K562 (cell line): ENCODE data around the gene HEXIM2. TPM values are rescaled to one million over a fixed set of nuclear protein-coding genes. Genes with fewer than 3 reads are reported as not detected.
A peak's percentile ranks its signal among the peaks of the same experiment; 100 is the strongest.

Experiments
- HDAC8 ChIP-seq: fragments of 450-650 bp; IDR thresholded peaks from 2 replicates; pipeline ENCODE4 v1.6.1; 2016; ENCODE audit warnings: mild to moderate bottlenecking, missing genetic modification characterization, moderate library complexity, missing compliant biosample characterization
- MCM3 ChIP-seq: fragments of 450-650 bp; IDR thresholded peaks from 2 replicates; pipeline ENCODE4 v1.6.1; 2016
- RAD21 ChIP-seq, 2 experiments: fragments of 250-450 bp in 1 of 2; fragments of 450-650 bp in 1 of 2; sonication (Bioruptor Pico) in 1 of 2; formaldehyde crosslinking in 1 of 2; IDR thresholded peaks in 1 of 2; conservative IDR thresholded peaks in 1 of 2; 2 replicates each; pipeline versions ENCODE4 v1.4.0 to v1.8.0; 2020 to 2022; ENCODE audit warnings: mild to moderate bottlenecking in 2 of 2, moderate library complexity in 1 of 2
- RHOXF2B ChIP-seq: fragments of 250-450 bp; sonication (Bioruptor Pico); conservative IDR thresholded peaks from 2 replicates; pipeline ENCODE4 v1.5.1; 2021
- SMARCB1 ChIP-seq: IDR thresholded peaks from 2 replicates; pipeline ENCODE4 v1.6.1; 2011; ENCODE audit warnings: improper control_type of control experiment, low read depth; ENCODE audit not compliant: insufficient read length
- SP2 ChIP-seq: IDR thresholded peaks from 2 replicates; pipeline ENCODE4 v1.6.1; 2011; ENCODE audit warnings: mild to moderate bottlenecking, low read depth, low read length, moderate library complexity; ENCODE audit not compliant: poor library complexity, severe bottlenecking; ENCODE audit errors: extremely low read depth
- SRSF1 ChIP-seq: fragments of 200-400 bp; formaldehyde crosslinking; IDR thresholded peaks from 2 replicates; pipeline ENCODE4 v1.6.1; 2017; ENCODE audit warnings: mild to moderate bottlenecking, low read depth, low read length, moderate library complexity
- TAF9B ChIP-seq: fragments of 450-650 bp; IDR thresholded peaks from 2 replicates; pipeline ENCODE4 v1.6.1; 2018; ENCODE audit warnings: mild to moderate bottlenecking; ENCODE audit not compliant: partially characterized antibody
- ZFX ChIP-seq: sonication (generic); formaldehyde crosslinking; IDR thresholded peaks from 2 replicates; pipeline ENCODE4 v1.8.0; 2022; ENCODE audit warnings: mild to moderate bottlenecking, missing genetic modification reagents, moderate library complexity
- polyA plus RNA-seq, 8 experiments: library from polyadenylated mRNA; depleted of rRNA in 4 of 8; stranded (reverse) in 5 of 8; unstranded in 3 of 8; fragments of >200 nt; fragmentation: Nextera tagmentation in 2 of 8; fragmentation: Illumina TruSeq in 1 of 8; extraction: Ambion mirVana in 2 of 8; extraction: Trizol in 1 of 8; gene quantifications; 2 replicates each; pipeline versions ENCODE4 v1.2.1 to v1.2.3, GENCODE V29; 2011 to 2014; ENCODE audit warnings: inconsistent platforms in 1 of 8, missing spikeins in 1 of 8
- total RNA-seq, 7 experiments: library from RNA; depleted of rRNA in 6 of 7; stranded (reverse); fragments of >200 nt in 6 of 7; fragmentation: Illumina TruSeq in 2 of 7; extraction: Trizol in 2 of 7; gene quantifications; 2 replicates each; pipeline versions ENCODE4 v1.2.1 to v1.2.3, GENCODE V29; 2011 to 2021; ENCODE audit warnings: low replicate concordance in 1 of 7
- TF ChIP-seq, protein P1 (sequence below): fragments of 450-650 bp; IDR thresholded peaks from 2 replicates; pipeline ENCODE4 v1.7.1; 2018; ENCODE audit warnings: mild to moderate bottlenecking, low read depth; ENCODE audit not compliant: partially characterized antibody
- TF ChIP-seq, protein P2 (sequence below): fragments of 250-450 bp; sonication (Bioruptor Pico); IDR thresholded peaks from 2 replicates; pipeline ENCODE4 v1.4.0; 2020; ENCODE audit warnings: mild to moderate bottlenecking, moderate library complexity, borderline replicate concordance
- TF ChIP-seq, protein P3 (sequence below): fragments of 250-450 bp; sonication (Bioruptor Pico); IDR thresholded peaks from 2 replicates; pipeline ENCODE4 v1.4.0; 2020; ENCODE audit warnings: mild to moderate bottlenecking
- TF ChIP-seq, protein P4 (sequence below): IDR thresholded peaks from 3 replicates; pipeline ENCODE4 v1.6.1; 2011; ENCODE audit warnings: borderline replicate concordance, mild to moderate bottlenecking, moderate library complexity; ENCODE audit not compliant: insufficient read length; ENCODE audit errors: extremely low read depth
- TF ChIP-seq, protein P5 (sequence below), 2 experiments: fragments of 450-650 bp in 1 of 2; sonication (generic) in 1 of 2; formaldehyde crosslinking; conservative IDR thresholded peaks; 2 replicates each; pipeline versions ENCODE4 v1.4.0 to v1.8.1; 2020 to 2022; ENCODE audit warnings: mild to moderate bottlenecking in 1 of 2, missing genetic modification reagents in 1 of 2

HEXIM2 gene
- total and polyA plus RNA-seq, 9 of the 15 experiments (the other 6 are each of a cell fraction or from before 2014, with no cell fraction given), result 0.69 to 3.4 (median 1.1) TPM; not detected in 2

DNA sequence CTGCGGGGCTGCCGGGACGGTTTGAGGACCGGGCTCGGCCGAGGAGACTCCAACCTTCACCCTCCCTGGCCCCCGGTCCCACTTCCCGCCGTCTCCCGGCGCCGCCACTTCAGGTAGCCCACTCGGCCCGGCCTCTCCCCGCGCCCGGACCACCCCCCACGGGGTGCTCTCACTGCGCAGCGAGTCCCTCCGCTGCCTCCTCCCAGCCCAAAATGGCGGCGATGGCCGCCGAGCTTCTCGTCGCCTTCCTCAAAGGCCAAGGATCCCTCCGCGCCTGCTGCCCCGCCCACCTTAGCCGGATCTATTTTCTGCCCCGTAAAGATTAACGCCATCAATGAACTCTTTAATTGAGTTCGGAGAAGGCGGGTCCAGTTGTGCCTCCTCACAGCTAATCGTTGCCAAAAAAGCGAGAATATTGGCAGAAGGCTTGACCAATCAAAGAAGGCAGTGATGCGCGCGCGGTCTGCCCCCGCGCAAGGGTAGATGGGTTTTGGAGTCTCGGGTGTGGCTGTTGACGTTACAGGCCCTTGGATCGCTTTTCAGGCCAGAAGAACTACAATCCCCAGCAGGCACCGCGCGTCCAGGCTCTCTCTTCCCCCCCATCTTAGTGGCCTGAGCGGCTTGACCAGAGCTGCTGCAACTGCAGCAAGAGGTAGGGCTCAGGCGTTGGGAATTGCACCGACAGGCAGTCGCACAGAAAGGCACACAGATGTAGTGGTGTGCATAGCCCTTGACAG lies at the start of gene HEXIM2 (continued):
- TF ChIP-seq RHOXF2B (CRISPR knock-in tag), result no peak
- TF ChIP-seq, protein P1, sequence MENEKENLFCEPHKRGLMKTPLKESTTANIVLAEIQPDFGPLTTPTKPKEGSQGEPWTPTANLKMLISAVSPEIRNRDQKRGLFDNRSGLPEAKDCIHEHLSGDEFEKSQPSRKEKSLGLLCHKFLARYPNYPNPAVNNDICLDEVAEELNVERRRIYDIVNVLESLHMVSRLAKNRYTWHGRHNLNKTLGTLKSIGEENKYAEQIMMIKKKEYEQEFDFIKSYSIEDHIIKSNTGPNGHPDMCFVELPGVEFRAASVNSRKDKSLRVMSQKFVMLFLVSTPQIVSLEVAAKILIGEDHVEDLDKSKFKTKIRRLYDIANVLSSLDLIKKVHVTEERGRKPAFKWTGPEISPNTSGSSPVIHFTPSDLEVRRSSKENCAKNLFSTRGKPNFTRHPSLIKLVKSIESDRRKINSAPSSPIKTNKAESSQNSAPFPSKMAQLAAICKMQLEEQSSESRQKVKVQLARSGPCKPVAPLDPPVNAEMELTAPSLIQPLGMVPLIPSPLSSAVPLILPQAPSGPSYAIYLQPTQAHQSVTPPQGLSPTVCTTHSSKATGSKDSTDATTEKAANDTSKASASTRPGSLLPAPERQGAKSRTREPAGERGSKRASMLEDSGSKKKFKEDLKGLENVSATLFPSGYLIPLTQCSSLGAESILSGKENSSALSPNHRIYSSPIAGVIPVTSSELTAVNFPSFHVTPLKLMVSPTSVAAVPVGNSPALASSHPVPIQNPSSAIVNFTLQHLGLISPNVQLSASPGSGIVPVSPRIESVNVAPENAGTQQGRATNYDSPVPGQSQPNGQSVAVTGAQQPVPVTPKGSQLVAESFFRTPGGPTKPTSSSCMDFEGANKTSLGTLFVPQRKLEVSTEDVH, result peak; percentile 21
- TF ChIP-seq TAF9B, result peak; percentile 98
- TF ChIP-seq SMARCB1, result no peak
- TF ChIP-seq, protein P2, sequence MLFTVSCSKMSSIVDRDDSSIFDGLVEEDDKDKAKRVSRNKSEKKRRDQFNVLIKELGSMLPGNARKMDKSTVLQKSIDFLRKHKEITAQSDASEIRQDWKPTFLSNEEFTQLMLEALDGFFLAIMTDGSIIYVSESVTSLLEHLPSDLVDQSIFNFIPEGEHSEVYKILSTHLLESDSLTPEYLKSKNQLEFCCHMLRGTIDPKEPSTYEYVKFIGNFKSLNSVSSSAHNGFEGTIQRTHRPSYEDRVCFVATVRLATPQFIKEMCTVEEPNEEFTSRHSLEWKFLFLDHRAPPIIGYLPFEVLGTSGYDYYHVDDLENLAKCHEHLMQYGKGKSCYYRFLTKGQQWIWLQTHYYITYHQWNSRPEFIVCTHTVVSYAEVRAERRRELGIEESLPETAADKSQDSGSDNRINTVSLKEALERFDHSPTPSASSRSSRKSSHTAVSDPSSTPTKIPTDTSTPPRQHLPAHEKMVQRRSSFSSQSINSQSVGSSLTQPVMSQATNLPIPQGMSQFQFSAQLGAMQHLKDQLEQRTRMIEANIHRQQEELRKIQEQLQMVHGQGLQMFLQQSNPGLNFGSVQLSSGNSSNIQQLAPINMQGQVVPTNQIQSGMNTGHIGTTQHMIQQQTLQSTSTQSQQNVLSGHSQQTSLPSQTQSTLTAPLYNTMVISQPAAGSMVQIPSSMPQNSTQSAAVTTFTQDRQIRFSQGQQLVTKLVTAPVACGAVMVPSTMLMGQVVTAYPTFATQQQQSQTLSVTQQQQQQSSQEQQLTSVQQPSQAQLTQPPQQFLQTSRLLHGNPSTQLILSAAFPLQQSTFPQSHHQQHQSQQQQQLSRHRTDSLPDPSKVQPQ (CRISPR knock-in tag), result no peak
- 0 out of 4 replicates have a peak, but pooled peaks of 1 of the 2 experiments have one; percentile 4 for TF ChIP-seq RAD21 (CRISPR knock-in tag; conservative IDR thresholded peaks at IDR 0.05 in 1 of 2, IDR thresholded peaks at IDR 0.05 in 1 of 2)
- TF ChIP-seq SRSF1, result peak; percentile 96
- TF ChIP-seq HDAC8 (tag), result no peak
- TF ChIP-seq, protein P3, sequence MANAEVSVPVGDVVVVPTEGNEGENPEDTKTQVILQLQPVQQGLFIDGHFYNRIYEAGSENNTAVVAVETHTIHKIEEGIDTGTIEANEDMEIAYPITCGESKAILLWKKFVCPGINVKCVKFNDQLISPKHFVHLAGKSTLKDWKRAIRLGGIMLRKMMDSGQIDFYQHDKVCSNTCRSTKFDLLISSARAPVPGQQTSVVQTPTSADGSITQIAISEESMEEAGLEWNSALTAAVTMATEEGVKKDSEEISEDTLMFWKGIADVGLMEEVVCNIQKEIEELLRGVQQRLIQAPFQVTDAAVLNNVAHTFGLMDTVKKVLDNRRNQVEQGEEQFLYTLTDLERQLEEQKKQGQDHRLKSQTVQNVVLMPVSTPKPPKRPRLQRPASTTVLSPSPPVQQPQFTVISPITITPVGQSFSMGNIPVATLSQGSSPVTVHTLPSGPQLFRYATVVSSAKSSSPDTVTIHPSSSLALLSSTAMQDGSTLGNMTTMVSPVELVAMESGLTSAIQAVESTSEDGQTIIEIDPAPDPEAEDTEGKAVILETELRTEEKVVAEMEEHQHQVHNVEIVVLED (CRISPR knock-in tag), result 0 out of 2 replicates have a peak, but pooled peaks have one; percentile 45
- peak; percentile 98 for TF ChIP-seq ZFX (CRISPR knock-in tag)
- peak; percentile 67 for TF ChIP-seq SP2
- TF ChIP-seq MCM3, result no peak
- TF ChIP-seq, protein P4, sequence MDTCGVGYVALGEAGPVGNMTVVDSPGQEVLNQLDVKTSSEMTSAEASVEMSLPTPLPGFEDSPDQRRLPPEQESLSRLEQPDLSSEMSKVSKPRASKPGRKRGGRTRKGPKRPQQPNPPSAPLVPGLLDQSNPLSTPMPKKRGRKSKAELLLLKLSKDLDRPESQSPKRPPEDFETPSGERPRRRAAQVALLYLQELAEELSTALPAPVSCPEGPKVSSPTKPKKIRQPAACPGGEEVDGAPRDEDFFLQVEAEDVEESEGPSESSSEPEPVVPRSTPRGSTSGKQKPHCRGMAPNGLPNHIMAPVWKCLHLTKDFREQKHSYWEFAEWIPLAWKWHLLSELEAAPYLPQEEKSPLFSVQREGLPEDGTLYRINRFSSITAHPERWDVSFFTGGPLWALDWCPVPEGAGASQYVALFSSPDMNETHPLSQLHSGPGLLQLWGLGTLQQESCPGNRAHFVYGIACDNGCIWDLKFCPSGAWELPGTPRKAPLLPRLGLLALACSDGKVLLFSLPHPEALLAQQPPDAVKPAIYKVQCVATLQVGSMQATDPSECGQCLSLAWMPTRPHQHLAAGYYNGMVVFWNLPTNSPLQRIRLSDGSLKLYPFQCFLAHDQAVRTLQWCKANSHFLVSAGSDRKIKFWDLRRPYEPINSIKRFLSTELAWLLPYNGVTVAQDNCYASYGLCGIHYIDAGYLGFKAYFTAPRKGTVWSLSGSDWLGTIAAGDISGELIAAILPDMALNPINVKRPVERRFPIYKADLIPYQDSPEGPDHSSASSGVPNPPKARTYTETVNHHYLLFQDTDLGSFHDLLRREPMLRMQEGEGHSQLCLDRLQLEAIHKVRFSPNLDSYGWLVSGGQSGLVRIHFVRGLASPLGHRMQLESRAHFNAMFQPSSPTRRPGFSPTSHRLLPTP, result no peak
- TF ChIP-seq, protein P5, sequence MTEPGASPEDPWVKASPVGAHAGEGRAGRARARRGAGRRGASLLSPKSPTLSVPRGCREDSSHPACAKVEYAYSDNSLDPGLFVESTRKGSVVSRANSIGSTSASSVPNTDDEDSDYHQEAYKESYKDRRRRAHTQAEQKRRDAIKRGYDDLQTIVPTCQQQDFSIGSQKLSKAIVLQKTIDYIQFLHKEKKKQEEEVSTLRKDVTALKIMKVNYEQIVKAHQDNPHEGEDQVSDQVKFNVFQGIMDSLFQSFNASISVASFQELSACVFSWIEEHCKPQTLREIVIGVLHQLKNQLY (CRISPR knock-in tag; conservative IDR thresholded peaks at IDR 0.05), result 0 out of 4 replicates have a peak, but pooled peaks of 1 of the 2 experiments have one; percentile 22
